Measurements from ENCODE around the gene RBM26. TPM values are rescaled to one million over a fixed set of nuclear protein-coding genes. Genes with fewer than 3 reads are reported as not detected.

Gene RBM26
- polyA plus RNA-seq, 1 of the 3 experiments (the other 2 are of a cell fraction), result 12.5 TPM

DNA sequence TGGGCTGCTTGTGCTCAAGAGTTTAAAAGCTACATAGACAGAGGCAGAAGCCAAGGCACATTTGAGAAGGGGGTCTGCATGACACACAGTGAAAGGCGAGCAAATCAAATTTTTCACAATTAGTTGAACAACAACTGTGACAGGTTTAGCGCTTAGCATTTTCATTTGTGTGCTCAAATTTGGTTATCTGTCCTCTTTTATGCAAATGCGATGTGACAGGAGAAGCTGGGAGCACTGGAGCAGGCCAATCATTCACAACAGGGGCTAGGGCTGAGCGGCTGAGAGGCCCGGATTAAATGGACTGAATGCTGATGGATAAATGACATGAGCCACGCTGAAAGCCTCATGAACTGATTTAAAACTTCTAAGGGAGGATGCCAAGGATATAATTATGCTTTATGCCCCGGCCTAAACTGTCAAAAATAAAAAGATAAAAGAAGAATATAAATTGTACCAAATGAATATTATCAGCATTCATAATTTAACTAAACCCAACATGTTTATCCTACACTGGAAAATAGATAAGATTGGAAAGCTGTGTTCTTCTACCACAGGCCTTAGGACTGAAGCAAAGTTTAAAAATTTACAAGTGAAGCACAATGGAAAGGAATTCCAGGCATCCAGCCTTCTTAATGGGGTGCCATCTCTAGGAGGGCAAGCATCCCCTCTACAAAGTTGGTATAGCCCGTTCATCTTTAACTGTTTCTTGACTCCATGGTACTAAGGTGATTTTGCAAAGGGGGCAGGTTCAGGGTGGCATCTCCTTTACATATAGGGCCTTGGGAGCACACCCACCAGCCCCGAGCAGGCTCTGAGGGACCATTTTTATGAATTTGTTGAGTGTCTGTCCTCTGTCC, 117.9 kb downstream of the RBM26 start:
- no peaks in the 10 kb centered on the region; the same call in 1 of the 2 replicates for H3K27me3 ChIP-seq (ENCODE audit: insufficient read depth)
- no peak overlapping the region for H2AFZ ChIP-seq (ENCODE audit: low read depth)
- no peaks in the 10 kb centered on the region for H3K79me2 ChIP-seq (ENCODE audit: insufficient read depth)
- H3K9ac ChIP-seq, result no peak overlapping the region
- H3K9me3 ChIP-seq, result no peaks in the 10 kb centered on the region
- no peaks in the 10 kb centered on the region for H3K9me2 ChIP-seq
- WGBS (ENCODE audit: low lambda C conversion rate), result 60% methylated on average over 9 of the region's 9 CpGs
- no peak overlapping the region for H3K27ac ChIP-seq (ENCODE audit: low read depth in 2 of 2, low read length in 1 of 2)
- H3K36me3 ChIP-seq (replicated peaks in 1 of 2; ENCODE audit: control insufficient read depth in 1 of 2, insufficient read depth in 2 of 2, low read length in 1 of 2), result no peaks in the 10 kb centered on the region
- DNase-seq, result no peak
- H4K20me1 ChIP-seq (ENCODE audit: insufficient read depth), result no peaks in the 10 kb centered on the region
- no peak overlapping the region for H3K4me3 ChIP-seq (ENCODE audit: low read depth in 2 of 2, low read length in 1 of 2)
- H3F3A ChIP-seq (replicated peaks; ENCODE audit: insufficient read depth), result no peaks in the 10 kb centered on the region
- no peaks in the 10 kb centered on the region; a peak in 1 of 4 replicates for H3K4me1 ChIP-seq (ENCODE audit: control insufficient read depth in 1 of 2, insufficient read depth in 2 of 2, low read depth in 1 of 2, low read length in 1 of 2)
- TF ChIP-seq RCOR1 (IDR thresholded peaks at IDR 0.05; ENCODE audit: low read length), result no peak
- no peak for TF ChIP-seq FOXJ3 (CRISPR knock-in tag; IDR thresholded peaks at IDR 0.05)
- TF ChIP-seq, protein P1, sequence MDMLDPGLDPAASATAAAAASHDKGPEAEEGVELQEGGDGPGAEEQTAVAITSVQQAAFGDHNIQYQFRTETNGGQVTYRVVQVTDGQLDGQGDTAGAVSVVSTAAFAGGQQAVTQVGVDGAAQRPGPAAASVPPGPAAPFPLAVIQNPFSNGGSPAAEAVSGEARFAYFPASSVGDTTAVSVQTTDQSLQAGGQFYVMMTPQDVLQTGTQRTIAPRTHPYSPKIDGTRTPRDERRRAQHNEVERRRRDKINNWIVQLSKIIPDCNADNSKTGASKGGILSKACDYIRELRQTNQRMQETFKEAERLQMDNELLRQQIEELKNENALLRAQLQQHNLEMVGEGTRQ (IDR thresholded peaks at IDR 0.05; ENCODE audit: borderline replicate concordance, low read depth, low read length), result no peak
- ChIA-PET POLR2A (no interaction called here), CTCF (no interaction called here)
- H3K4me2 ChIP-seq, result no peak overlapping the region

DNA sequence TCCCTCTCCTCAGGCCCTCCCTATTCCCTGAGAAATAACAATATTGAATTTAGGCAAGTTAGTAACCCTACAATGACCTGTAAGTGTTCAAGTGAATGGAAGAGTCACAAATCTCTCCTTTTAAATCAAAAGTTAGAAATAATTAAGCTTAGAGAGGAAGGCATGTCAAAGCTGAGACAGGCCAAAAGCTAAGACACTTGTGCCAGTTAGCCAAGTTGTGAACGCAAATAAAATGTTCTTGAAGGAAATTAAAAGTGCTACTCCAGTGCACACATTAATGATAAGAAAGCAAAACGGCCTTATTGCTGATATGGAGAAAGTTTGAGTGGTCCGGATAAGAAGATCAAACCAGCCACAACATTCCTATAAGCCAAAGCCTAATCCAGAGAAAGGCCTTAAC, 120.9 kb downstream of the RBM26 start:
- H3K9ac ChIP-seq, result no peak overlapping the region
- no peak overlapping the region for H2AFZ ChIP-seq (ENCODE audit: low read depth)
- TF ChIP-seq NFIC (IDR thresholded peaks at IDR 0.05; ENCODE audit: borderline replicate concordance) (no peak), EZH2phosphoT487 (IDR thresholded peaks at IDR 0.05; ENCODE audit: borderline replicate concordance, low read depth) (no peak), FOSL2 (IDR thresholded peaks at IDR 0.05; ENCODE audit: borderline replicate concordance, low read depth) (no peak), NRF1 (IDR thresholded peaks at IDR 0.05; ENCODE audit: low read depth, low read length) (no peak), GABPA (IDR thresholded peaks at IDR 0.05; ENCODE audit: low read depth) (no peak), TCF12 (IDR thresholded peaks at IDR 0.05) (no peak)
- TF ChIP-seq, protein P2, sequence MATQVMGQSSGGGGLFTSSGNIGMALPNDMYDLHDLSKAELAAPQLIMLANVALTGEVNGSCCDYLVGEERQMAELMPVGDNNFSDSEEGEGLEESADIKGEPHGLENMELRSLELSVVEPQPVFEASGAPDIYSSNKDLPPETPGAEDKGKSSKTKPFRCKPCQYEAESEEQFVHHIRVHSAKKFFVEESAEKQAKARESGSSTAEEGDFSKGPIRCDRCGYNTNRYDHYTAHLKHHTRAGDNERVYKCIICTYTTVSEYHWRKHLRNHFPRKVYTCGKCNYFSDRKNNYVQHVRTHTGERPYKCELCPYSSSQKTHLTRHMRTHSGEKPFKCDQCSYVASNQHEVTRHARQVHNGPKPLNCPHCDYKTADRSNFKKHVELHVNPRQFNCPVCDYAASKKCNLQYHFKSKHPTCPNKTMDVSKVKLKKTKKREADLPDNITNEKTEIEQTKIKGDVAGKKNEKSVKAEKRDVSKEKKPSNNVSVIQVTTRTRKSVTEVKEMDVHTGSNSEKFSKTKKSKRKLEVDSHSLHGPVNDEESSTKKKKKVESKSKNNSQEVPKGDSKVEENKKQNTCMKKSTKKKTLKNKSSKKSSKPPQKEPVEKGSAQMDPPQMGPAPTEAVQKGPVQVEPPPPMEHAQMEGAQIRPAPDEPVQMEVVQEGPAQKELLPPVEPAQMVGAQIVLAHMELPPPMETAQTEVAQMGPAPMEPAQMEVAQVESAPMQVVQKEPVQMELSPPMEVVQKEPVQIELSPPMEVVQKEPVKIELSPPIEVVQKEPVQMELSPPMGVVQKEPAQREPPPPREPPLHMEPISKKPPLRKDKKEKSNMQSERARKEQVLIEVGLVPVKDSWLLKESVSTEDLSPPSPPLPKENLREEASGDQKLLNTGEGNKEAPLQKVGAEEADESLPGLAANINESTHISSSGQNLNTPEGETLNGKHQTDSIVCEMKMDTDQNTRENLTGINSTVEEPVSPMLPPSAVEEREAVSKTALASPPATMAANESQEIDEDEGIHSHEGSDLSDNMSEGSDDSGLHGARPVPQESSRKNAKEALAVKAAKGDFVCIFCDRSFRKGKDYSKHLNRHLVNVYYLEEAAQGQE (IDR thresholded peaks at IDR 0.05; ENCODE audit: low read depth, low read length), result no peak
- TF ChIP-seq, protein P3, sequence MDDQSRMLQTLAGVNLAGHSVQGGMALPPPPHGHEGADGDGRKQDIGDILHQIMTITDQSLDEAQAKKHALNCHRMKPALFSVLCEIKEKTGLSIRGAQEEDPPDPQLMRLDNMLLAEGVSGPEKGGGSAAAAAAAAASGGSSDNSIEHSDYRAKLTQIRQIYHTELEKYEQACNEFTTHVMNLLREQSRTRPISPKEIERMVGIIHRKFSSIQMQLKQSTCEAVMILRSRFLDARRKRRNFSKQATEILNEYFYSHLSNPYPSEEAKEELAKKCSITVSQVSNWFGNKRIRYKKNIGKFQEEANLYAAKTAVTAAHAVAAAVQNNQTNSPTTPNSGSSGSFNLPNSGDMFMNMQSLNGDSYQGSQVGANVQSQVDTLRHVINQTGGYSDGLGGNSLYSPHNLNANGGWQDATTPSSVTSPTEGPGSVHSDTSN (IDR thresholded peaks at IDR 0.05), result no peak
- H3F3A ChIP-seq (replicated peaks; ENCODE audit: insufficient read depth), result no peaks in the 10 kb centered on the region
- no peaks in the 10 kb centered on the region for H3K36me3 ChIP-seq (replicated peaks in 1 of 2; ENCODE audit: control insufficient read depth in 1 of 2, insufficient read depth in 2 of 2, low read length in 1 of 2)
- no peak overlapping the region for H3K4me3 ChIP-seq (ENCODE audit: low read depth in 2 of 2, low read length in 1 of 2)
- DNase-seq, result no peak
- H4K20me1 ChIP-seq (ENCODE audit: insufficient read depth), result no peaks in the 10 kb centered on the region
- no peak overlapping the region for H3K27ac ChIP-seq (ENCODE audit: low read depth in 2 of 2, low read length in 1 of 2)
- H3K27me3 ChIP-seq (ENCODE audit: insufficient read depth), result no peaks in the 10 kb centered on the region; the same call in 1 of the 2 replicates
- no peak overlapping the region for H3K4me2 ChIP-seq
- ChIA-PET CTCF (no interaction called here), POLR2A (no interaction called here)
- no peaks in the 10 kb centered on the region for H3K9me2 ChIP-seq
- 55% methylated on average over 3 of the region's 3 CpGs for WGBS (ENCODE audit: low lambda C conversion rate)
- no peaks in the 10 kb centered on the region for H3K79me2 ChIP-seq (ENCODE audit: insufficient read depth)
- no peaks in the 10 kb centered on the region for H3K9me3 ChIP-seq
- H3K4me1 ChIP-seq (ENCODE audit: control insufficient read depth in 1 of 2, insufficient read depth in 2 of 2, low read depth in 1 of 2, low read length in 1 of 2), result no peaks in the 10 kb centered on the region; a peak in 1 of 4 replicates

Measured in SK-N-SH (cell line).